HG02623 (cell line): ENCODE data around the gene CYBA.

Source experiments
- ATAC-seq: cut with Tn5 transposase; IDR thresholded peaks from one replicate; pipeline ENCODE4 v1.9.1; 2021; ENCODE audit warnings: moderate library complexity; ENCODE audit not compliant: unreplicated experiment

Gene CYBA

DNA sequence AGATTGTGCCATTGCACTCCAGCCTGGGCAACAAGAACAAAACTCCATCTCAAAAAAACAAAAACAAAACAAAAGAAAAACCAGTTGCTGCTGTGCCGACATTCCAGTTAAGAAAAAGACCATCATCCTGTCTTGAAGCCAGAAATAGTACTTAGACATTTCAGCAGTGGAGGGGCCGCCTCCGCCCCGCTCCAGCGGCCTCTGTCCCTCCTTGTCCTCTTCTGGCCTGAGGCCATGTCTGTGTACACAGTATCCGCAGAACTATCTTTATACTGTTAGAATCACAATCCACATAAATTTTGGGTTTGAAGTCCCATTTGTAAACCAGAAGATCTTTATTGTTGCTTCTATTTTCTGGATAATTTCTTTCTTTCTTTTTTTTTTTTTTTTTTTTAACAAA lies 55.8 kb downstream of the CYBA start:
- ATAC-seq, result no peak

DNA sequence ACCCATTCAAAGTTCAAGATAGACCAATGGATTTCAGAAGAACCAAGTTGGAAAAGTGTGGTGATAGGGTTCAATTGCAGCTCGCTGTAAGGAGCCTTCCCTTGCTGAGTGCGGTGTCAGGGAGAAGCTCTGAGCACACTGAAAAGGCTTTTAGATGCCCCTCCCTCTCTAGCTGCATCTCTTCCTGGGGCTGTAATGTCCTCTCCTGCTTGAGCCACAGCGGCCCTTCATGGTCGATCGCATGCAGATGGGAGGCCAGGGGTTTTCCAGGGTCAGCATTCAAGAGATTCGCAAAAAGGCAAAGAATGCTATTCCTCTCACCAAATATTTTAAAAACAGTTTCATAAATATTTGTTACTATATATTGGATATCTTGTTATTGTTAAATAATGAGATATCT lies 56.9 kb downstream of the CYBA start:
- no peak for ATAC-seq

DNA sequence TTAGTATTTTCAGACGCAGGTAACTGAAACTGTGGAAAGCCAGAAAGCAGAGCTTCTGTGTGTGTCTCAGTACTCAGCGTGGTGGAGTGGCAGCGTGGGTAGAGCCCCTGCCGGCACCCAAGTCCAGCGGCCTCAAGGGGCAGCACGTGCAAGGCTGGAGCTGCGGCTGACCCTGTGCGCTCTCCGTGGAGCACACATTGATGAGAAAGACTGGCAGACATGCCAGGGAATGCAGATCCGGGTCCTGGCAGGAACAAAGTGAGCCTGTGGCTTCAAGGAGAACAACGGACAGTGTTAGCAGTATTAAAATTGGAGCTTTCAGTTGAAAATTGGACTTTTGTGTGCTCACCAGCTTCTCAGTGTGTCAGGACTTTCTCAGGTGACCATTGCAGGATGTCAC lies 57.4 kb downstream of the CYBA start:
- ATAC-seq, result no peak
